SK-MEL-5 (cell line): ENCODE measurements around the gene TTC13. TPM values are rescaled to one million over a fixed set of nuclear protein-coding genes. Genes with fewer than 3 reads are reported as not detected.

Experiments
- DNase-seq: peaks from one replicate; pipeline ENCODE4 v3.0.0-alpha.2; 2016; ENCODE audit warnings: low read depth, low spot score
- in situ Hi-C: cut with HindIII; loops from 2 replicates; pipeline ENCODE4 v1.10.0; 2016; ENCODE audit warnings: low sequenced_read_pairs, high pct_unique_total_duplicates, low pct_unique_long_range_greater_than_20kb
- total RNA-seq: library from RNA; depleted of rRNA; stranded (reverse); fragments of >200 nt; shearing (Covaris generic); gene quantifications from 2 replicates; pipeline ENCODE4 v1.2.3, GENCODE V29; 2014

The TTC13 gene
- total RNA-seq, 1 experiment from 2014 or later: 7.8 TPM

DNA sequence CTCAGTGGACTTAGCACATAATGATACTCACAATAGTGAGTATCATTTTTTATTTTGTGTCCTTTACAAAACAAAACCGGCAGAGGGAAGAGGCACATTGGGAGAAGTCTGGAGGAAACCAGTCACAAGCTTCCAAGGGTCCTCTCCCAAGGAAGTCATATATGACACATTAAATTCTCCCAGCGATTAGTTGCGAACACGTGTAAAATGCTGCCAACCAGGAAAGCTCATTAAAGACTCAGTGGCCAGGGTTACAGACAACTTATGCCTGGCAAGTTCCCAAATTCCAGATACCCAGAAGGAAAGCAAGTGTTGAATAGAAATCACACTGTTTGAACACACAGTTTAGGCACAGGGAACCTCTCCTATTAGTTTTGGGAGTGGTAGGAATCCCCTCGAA is 52.5 kb downstream of the TTC13 start:
- DNase-seq: no peak
- in situ Hi-C loops: no loop called here

- no peak for DNase-seq
- in situ Hi-C loops: no loop called here
Observed at GRCh38 chr1:230925608-230926007, 53.1 kb downstream of the TTC13 start.

GRCh38 chr1:230923176-230923575 is 55.5 kb downstream of the TTC13 start:
- in situ Hi-C loops: no loop called here
- no peak for DNase-seq

DNA sequence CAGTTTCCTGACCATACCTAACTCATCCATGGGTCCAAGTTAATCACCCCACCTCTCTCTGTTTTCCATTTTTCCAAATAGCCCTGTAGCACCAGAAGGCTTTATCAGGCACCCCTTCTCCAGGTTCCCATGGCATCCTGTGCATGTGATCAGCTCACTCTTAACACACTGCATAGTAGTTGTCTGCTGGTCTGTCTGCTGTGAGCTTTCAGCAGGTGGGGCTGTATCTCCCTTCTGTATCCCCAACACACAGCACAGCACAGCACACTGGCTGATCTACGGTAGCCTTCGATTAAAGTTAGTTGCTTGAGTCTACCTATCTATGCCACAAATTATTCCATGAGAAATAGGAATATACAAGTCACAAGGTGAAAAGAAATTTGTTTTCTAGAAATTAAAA is 56.0 kb downstream of the TTC13 start:
- in situ Hi-C loops: no loop called here
- peak; percentile 33 for DNase-seq

- DNase-seq: peak; percentile 81
- in situ Hi-C loops: no loop called here
Observed at GRCh38 chr1:230919207-230919606, 59.5 kb downstream of the TTC13 start.

- DNase-seq: peak; percentile 91
- in situ Hi-C loops: no loop called here
Observed at GRCh38 chr1:230917284-230918135, 61.2 kb downstream of the TTC13 start.

DNA sequence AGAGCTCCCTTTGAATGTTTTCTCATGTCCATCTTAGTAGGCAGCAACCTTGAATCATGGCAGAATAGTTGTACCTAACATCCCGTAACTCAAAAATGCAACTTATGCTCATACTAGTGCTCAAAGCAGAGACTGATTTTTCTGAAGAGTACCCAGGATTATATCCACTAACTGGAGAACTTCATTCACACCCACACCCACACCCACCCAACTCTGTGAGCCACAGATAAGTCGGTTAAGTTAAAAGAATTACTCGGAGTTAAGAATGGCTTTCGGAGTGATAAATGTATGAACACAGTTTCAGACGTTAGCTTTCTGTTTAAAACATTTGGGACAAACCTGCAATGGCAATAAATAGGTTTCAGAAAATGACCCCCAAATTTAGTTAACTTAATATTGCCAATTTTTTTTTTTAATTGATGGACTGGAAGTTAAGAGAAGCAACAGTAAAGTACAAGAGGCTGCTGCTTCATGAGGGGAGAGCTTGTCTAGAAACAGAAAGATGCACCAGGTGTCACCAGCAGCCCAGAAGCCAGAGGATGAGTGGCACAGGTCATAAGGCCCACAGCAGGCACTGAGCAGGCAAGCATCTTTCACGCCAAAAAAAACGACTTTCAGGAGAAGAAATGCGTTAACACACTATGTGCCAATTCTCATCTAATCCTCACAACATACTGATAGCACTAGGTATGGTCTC is 61.9 kb downstream of the TTC13 start:
- in situ Hi-C loops: no loop called here
- DNase-seq: no peak

- in situ Hi-C loops: no loop called here
- DNase-seq: no peak
Observed at GRCh38 chr1:230915078-230915477, 63.6 kb downstream of the TTC13 start.

DNA sequence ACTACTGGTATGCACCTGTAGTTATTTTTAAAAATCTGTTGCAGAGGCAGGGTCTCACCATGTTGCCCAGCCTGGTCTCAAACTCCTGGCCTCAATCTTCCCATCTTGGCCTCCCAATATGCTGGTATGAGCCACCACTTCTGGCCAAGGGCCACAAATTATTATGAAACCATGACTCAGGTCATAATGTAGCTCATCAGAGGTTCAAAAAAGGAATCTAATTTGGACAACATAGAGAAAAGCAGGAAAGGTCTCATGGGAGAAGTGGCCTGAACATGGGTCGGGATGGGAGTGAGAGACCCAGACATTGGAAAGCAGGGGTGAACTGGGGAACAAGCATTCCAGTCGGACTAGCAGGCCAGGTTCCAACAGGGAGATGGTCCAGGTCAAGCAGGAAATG is 65.2 kb downstream of the TTC13 start:
- in situ Hi-C loops: no loop called here

DNA sequence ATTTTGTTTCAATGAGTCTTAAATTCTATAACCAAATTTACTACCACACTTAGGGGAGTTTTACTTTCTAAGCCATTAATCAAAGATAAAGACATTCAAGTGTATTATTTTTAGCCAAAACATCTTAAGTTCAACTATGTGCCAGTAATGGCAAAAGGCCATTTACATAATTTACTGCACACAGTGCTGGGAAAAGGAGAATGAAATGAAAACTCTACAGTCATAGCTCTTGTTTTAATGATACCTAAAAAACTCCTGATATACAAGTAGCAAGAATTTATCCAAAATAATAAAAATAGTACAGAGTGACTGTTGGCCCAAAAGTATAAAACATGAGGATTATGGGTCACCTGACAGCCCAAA is 67.9 kb downstream of the TTC13 start:
- DNase-seq: no peak
- in situ Hi-C loops: no loop called here

More for the DNA sequence above, 65.2 kb downstream of the TTC13 start:
- no peak for DNase-seq

DNA sequence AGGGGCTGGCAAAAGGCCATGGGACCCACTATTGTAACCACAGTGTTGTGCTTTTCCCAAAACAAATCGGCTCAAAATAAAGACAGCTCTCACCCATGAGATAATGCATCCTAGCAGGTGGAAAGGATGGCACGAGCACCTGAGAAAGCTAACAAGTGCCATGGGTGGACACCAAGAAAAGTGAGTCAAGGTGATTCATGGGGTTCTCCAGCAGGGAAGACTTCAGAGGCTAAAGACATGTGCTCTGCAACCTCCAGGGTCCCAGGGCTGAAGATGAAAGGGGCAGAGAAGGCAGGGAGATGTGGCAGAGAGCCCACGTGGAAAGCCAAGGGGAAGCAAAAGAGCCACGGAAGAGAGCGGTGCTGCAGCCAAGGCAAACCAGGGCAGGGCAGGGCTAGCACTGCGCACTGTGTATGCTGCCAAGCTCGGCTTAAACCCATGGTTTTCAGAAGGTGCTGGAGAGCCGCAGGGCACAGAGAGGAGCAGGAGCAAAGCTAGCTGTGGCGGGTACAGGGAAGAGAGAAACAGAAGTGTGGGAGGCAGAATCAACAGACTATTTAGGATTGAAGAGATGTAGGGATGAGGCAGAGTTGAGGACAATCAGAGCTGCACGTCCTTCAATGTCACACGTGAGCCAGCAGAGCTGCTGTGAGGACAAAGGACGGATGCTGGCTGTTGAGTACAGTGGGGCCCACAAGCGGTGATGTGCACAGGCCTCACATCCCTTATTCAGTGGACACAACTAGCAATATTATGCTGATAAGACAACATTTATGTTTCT is 68.5 kb downstream of the TTC13 start:
- DNase-seq: no peak
- in situ Hi-C loops: no loop called here

DNA sequence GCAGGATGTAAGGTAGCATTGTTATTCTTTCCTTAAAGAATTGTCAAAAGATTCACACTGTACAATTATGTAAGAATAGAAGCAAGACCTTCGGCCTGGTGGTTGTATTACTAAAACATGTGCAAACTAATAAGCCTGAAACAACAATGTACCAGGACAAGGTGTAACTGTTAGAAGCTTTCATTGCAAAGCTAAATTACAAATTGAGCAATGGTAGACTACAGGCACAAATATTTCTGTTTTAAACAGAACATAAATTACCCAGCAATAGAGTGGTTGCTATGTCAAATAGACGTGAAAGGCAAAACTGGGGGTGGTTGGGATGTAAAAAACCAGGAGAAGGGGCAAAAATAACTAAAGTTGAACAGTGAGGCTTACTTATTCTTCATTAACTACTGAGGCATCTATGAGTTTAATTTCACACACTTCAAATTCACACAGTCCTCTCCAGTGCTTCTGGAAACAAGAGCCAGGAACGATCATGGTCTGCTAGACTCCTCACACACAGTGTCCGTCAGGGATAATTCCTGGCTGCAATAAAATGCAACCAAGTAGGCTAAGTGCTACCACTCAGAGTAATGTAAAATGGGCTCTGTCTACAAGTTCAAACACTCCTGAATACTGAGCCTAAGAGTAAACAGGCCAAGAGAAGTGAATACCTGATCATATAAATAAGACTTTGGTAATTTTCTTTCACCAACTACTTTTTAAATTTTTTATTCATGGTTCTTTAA is 71.0 kb downstream of the TTC13 start:
- in situ Hi-C loops: no loop called here

GRCh38 chr1:230906226-230906625 is 72.4 kb downstream of the TTC13 start:
- DNase-seq: peak; percentile 72
- in situ Hi-C loops: no loop called here

More for the DNA sequence above, 71.0 kb downstream of the TTC13 start:
- no peak for DNase-seq

DNA sequence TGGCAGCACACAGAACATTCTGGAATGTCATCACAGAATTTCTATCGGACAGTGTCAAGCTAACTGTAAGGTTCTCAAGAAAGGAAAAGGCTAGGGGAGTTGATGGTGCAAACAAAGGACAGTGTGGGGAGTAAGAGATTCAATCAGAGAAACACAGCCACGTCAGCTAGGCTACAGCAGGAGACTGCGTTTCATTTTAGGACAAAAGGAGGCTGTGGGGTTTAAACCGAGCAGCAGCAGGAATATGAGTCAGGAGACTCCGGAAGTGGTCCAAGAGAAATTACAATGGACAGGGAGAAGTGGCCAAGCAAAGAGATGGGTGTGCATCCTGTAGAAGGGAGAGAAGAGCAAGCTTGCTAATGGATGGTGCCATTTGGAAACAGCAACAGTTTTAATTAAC is 72.9 kb downstream of the TTC13 start:
- in situ Hi-C loops: no loop called here
- DNase-seq: peak; percentile 86

GRCh38 chr1:230902349-230902923 is 76.2 kb downstream of the TTC13 start:
- in situ Hi-C loops: no loop called here
- no peak for DNase-seq

- in situ Hi-C loops: no loop called here
- DNase-seq: no peak
Observed at GRCh38 chr1:230901671-230902070, 77.0 kb downstream of the TTC13 start.

DNA sequence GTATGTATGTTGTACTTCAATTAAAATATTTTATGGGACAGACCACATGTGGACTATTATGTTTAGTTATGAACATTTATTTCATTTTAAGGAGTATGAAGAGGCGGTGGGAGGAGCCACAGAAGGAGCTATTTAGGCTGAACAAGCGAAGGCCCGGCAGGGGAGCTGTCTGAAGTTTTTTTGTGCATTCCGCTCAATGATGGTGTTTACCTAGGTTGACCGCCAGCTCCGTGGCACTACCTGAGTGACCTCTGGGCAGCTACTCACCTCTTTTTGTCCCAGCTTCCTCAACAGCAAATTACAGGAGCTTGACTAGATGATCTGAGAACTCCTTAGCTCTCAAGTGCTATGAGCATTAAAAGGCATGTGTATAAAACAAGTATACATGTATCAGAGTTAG is 77.7 kb downstream of the TTC13 start:
- no peak for DNase-seq
- in situ Hi-C loops: no loop called here
